GM18517 (cell line): ENCODE measurements around the gene KCNA10.

Experiments
- ATAC-seq: cut with Tn5 transposase; IDR thresholded peaks from one replicate; pipeline ENCODE4 v1.9.1; 2021; ENCODE audit warnings: mild to moderate bottlenecking, moderate library complexity; ENCODE audit not compliant: unreplicated experiment

The KCNA10 gene

GRCh38 chr1:110478886-110479285 is 40.1 kb downstream of the KCNA10 start:
- no peak for ATAC-seq

- ATAC-seq, result no peak
These were observed 40.9 kb downstream of the KCNA10 start for GRCh38 chr1:110477967-110478640.

GRCh38 chr1:110477445-110477957 is 41.5 kb downstream of the KCNA10 start:
- ATAC-seq, result no peak

GRCh38 chr1:110477041-110477440 is 41.9 kb downstream of the KCNA10 start:
- ATAC-seq, result no peak

GRCh38 chr1:110476028-110476765 is 42.8 kb downstream of the KCNA10 start:
- no peak for ATAC-seq

- no peak for ATAC-seq
These were observed 43.5 kb downstream of the KCNA10 start for GRCh38 chr1:110475362-110476027.

- no peak for ATAC-seq
These were observed 44.5 kb downstream of the KCNA10 start for GRCh38 chr1:110474444-110474843.

GRCh38 chr1:110472546-110472945 is 46.4 kb downstream of the KCNA10 start:
- ATAC-seq, result no peak

GRCh38 chr1:110471131-110471530 is 47.8 kb downstream of the KCNA10 start:
- no peak for ATAC-seq
